GM21576 (cell line): ENCODE data around the gene ZNF823.
A peak's percentile ranks its signal among the peaks of the same experiment; 100 is the strongest.

Source experiments
- ATAC-seq: cut with Tn5 transposase; IDR thresholded peaks from one replicate; pipeline ENCODE4 v1.9.1; 2021; ENCODE audit warnings: mild to moderate bottlenecking, moderate library complexity; ENCODE audit not compliant: unreplicated experiment

The ZNF823 gene

GRCh38 chr19:11737964-11738745 is 591 bp downstream of the ZNF823 start:
- ATAC-seq = peak; percentile 35

DNA sequence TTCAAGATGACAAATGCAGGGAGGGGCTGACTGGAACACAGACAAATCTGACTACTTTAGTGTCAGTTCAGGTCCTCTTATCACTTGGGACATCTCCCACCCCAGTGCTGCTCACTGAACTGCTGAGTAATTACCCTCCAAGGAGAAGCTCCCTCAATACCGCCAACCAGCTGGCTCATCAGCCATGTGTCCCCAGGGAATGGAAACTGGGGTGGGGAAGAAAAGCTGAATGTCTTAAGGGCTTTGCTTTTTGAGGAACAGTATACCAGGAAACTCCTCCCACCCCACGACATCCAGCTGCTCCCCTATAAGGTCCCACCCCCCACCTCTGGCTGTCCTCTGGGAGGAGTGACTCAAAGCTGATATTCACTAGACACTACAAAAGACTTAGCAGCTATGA is 2.0 kb downstream of the ZNF823 start:
- ATAC-seq = no peak

DNA sequence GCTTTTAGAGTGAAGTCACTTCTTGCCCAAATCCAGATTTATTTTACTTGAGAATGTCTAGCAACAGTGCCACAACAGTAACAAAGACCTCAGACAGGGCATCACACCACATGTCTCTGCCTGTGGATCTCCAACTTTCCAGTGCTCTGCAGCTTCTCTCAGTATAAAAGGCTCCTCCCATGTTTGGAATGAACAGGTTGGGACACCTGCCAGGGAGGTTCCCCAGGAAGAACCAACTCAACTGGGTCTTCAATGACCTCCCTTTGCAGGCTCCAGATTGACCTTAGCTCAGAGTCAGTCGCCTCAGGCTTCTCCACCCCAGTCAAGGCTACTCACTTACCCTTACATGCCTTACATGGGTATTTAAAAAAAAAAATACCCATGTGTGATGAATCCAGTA is 3.4 kb downstream of the ZNF823 start:
- ATAC-seq = no peak

DNA sequence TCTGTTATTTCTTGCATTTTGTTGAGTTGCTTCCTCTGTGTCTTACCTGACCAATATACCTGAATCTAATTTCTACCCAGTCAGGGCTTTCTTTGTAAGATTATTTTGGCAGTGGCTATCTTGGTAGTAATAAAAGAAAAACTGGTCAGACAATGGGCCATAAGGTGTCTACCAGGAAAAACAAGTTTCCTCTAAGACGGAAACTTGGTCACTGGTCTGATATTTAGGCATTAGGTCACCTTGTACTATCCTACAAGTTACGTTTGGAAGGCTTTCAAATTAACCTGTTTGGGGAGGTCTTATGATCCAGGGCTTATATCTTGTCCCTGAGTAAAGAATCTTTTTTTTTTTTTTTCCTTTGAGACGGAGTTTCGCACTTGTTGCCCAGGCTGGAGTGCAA is 9.2 kb downstream of the ZNF823 start:
- no peak for ATAC-seq

- ATAC-seq = no peak
These were observed 16.3 kb downstream of the ZNF823 start for GRCh38 chr19:11722414-11722813.

- no peak for ATAC-seq
These were observed 17.1 kb downstream of the ZNF823 start for GRCh38 chr19:11721681-11722080.

DNA sequence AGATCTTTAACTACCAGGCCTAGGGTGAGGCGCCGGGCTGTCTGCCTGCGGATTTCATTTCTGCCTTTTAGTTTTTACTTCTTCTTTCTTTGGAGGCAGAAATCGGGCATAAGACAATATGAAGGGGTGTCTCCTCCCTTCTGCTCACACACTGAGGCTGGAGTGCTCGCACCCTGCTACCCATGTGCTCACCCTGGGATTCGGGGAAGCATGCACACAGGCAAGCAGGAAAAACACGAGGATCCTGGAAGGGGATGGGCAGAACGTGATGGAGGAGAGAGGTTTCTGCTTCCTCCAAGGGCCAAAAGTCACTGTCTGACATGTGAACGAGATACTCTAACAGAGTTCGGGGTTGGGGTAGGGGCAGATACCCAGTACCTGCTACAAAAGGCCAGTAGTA is 28.4 kb downstream of the ZNF823 start:
- ATAC-seq = no peak

- no peak for ATAC-seq
These were observed 30.3 kb downstream of the ZNF823 start for GRCh38 chr19:11708457-11708856.

- ATAC-seq = no peak
These were observed 33.3 kb downstream of the ZNF823 start for GRCh38 chr19:11705474-11705873.

- no peak for ATAC-seq
These were observed 34.1 kb downstream of the ZNF823 start for GRCh38 chr19:11704626-11705025.

GRCh38 chr19:11699931-11700794 is 38.6 kb downstream of the ZNF823 start:
- no peak for ATAC-seq

DNA sequence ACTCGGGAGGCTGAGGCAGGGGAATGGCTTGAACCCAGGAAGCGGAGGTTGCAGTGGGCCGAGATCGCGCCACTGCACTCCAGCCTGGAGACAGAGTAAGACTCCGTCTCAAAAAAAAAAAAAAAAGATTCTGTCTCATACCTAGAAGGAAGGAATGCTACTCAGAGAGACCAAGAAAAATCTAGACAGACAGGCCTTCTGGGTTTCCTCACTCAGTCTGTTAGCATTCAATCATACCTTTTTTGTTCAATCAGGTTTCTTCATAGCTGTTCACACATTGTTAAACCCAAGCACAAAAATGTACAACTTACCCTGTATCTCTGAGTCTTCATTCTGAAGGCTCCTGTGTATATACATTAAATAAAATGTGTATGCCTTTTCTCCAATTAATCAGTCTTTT is 40.5 kb downstream of the ZNF823 start:
- ATAC-seq = no peak

DNA sequence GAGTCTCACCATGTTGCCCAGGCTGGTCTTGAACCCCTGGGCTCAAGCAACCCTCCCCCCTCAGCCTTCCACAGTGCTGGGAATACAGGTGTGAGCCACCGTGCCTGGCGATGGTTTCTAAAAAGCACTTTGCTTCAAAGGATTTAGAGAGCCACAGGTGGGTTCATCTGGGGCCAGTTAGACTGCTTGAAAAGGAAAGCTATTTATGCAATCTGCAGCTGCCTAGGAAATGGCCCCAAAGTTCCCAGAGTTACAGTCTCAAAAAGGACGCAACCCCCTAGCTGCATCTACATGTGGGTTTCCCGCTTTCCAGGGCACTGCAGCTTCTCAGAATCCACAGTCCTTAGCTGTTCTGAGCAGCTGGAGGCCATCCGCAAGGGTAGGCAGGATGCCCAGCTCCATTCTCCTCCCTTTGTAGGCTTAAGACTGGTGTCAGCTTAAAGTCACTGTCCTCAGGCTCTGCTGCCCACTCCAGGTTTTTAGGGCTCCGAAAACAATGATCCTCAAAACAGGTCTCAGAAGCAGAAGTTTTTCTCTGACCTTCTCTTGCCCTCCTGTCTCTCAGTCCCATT is 41.4 kb downstream of the ZNF823 start:
- ATAC-seq = no peak

DNA sequence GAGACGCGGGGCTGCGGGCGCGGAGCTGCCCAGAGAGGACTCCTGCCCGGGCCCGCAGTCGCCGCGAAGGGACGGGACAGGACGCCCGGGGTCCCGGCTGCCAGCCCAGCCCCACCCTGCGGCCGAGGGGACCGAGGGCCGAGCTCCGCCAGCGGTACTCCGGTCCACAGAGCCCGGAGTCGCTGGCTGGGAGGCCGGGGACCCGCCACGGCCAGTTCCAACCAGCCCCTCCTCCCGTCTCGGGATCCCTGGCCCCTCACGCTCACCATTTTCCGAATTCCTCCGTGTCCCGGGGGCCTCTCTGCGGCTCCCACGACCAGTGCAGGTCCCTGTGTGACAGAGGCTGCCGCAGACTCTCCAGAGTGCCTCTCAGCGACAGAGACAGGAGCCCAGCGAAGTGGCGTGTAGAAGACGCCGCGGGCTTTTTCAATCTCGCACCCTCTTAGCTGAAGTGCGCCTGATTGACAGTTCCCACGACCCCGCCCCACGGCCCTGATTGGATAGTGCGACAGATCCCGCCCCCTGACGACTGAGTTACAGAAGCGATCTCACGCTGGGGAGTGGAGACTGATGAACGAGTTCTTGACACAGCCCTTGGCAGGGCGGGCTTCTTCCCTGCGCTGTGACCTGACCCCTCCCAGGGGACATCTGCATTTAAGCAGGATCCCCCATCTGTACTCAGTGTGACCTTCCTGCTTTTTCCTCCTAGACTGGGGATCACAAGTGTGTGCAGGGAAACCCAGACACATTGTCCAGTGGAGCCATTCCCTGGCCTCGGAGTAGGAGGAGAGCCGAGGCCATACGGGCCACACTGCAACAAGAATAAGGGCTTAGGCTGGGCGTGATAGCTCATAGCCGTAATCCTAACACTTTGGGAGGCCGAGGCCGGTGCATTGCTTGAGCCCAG is 44.0 kb downstream of the ZNF823 start:
- peak; percentile 82 for ATAC-seq

- no peak for ATAC-seq
These were observed 44.9 kb downstream of the ZNF823 start for GRCh38 chr19:11693505-11694499.

DNA sequence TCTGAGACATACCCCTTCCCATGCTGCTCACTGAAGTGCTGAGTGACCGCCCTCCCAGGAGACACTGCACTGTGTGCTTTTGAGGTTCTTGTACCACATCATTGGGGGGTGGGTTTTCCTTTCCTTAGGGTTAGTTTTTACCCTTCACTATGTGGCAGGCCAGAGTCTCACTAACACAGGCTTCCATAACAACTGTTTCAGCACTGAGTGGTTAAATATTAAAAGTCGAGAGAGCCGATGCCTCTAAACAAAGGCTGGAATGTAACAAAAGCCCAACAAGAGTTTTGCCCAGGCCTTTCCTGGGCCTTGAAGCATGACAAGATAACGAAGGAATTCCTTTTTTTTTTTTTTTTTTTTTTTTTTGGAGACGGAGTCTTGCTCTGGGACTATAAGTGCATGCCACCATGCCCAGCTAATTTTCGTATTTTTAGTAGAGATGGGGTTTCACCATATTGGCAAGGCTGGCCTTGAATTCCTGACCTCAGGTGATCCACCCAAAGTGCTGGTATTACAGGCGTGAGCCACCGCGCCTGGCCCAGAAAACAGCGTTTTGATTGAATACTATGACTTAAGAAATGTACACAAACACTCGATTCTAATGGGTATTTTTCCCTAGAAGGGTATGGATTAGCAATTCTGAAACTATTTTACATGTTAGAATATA is 46.5 kb downstream of the ZNF823 start:
- no peak for ATAC-seq

GRCh38 chr19:11685676-11686650 is 52.8 kb downstream of the ZNF823 start:
- ATAC-seq = no peak
